ENCODE data around the gene TMED10.

DNA sequence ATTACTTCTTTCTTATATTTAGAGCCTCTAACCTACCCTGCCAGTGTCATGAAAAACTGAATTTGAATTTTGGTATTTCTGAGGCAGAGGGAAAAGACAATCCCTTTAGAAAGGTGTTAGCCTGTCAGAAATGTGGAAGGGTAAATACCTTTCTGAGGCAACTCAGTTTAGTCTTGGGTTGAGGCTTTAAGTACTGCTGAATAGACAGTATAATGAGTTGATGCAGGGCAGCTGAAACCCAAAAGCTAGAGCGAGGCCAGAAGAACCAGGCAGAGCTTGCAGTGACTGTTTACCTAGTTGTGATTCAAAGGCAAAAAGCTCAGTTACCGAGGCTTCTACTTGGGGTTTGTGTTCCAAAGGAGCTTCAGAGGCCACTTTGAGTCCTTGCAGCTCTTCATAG is 88.3 kb downstream of the TMED10 start:
- TF ChIP-seq ZSCAN20 (CRISPR knock-in tag; IDR thresholded peaks at IDR 0.05) (no peak), JUN (IDR thresholded peaks at IDR 0.05) (no peak), KDM5A (IDR thresholded peaks at IDR 0.05) (no peak), EP300 (IDR thresholded peaks at IDR 0.05) (no peak), SREBF2 (IDR thresholded peaks at IDR 0.05) (no peak), POLR2A (IDR thresholded peaks at IDR 0.05; ENCODE audit: low read length) (no peak), HDAC2 (IDR thresholded peaks at IDR 0.05) (no peak), ZFP36 (IDR thresholded peaks at IDR 0.05; ENCODE audit: borderline replicate concordance, partially characterized antibody) (no peak), RAD21 (conservative IDR thresholded peaks at IDR 0.05 in 1 of 2, IDR thresholded peaks at IDR 0.05 in 1 of 2) (no peak)
- TF ChIP-seq, protein P1, sequence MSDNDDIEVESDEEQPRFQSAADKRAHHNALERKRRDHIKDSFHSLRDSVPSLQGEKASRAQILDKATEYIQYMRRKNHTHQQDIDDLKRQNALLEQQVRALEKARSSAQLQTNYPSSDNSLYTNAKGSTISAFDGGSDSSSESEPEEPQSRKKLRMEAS (IDR thresholded peaks at IDR 0.05), result no peak
- TF ChIP-seq, protein P2, sequence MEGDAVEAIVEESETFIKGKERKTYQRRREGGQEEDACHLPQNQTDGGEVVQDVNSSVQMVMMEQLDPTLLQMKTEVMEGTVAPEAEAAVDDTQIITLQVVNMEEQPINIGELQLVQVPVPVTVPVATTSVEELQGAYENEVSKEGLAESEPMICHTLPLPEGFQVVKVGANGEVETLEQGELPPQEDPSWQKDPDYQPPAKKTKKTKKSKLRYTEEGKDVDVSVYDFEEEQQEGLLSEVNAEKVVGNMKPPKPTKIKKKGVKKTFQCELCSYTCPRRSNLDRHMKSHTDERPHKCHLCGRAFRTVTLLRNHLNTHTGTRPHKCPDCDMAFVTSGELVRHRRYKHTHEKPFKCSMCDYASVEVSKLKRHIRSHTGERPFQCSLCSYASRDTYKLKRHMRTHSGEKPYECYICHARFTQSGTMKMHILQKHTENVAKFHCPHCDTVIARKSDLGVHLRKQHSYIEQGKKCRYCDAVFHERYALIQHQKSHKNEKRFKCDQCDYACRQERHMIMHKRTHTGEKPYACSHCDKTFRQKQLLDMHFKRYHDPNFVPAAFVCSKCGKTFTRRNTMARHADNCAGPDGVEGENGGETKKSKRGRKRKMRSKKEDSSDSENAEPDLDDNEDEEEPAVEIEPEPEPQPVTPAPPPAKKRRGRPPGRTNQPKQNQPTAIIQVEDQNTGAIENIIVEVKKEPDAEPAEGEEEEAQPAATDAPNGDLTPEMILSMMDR (IDR thresholded peaks at IDR 0.05), result no peak
- TF ChIP-seq, protein P3, sequence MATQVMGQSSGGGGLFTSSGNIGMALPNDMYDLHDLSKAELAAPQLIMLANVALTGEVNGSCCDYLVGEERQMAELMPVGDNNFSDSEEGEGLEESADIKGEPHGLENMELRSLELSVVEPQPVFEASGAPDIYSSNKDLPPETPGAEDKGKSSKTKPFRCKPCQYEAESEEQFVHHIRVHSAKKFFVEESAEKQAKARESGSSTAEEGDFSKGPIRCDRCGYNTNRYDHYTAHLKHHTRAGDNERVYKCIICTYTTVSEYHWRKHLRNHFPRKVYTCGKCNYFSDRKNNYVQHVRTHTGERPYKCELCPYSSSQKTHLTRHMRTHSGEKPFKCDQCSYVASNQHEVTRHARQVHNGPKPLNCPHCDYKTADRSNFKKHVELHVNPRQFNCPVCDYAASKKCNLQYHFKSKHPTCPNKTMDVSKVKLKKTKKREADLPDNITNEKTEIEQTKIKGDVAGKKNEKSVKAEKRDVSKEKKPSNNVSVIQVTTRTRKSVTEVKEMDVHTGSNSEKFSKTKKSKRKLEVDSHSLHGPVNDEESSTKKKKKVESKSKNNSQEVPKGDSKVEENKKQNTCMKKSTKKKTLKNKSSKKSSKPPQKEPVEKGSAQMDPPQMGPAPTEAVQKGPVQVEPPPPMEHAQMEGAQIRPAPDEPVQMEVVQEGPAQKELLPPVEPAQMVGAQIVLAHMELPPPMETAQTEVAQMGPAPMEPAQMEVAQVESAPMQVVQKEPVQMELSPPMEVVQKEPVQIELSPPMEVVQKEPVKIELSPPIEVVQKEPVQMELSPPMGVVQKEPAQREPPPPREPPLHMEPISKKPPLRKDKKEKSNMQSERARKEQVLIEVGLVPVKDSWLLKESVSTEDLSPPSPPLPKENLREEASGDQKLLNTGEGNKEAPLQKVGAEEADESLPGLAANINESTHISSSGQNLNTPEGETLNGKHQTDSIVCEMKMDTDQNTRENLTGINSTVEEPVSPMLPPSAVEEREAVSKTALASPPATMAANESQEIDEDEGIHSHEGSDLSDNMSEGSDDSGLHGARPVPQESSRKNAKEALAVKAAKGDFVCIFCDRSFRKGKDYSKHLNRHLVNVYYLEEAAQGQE (IDR thresholded peaks at IDR 0.05), result no peak
- TF ChIP-seq, protein P4, sequence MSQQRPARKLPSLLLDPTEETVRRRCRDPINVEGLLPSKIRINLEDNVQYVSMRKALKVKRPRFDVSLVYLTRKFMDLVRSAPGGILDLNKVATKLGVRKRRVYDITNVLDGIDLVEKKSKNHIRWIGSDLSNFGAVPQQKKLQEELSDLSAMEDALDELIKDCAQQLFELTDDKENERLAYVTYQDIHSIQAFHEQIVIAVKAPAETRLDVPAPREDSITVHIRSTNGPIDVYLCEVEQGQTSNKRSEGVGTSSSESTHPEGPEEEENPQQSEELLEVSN (IDR thresholded peaks at IDR 0.05; ENCODE audit: borderline replicate concordance, low read depth), result no peak
- TF ChIP-seq, protein P5, sequence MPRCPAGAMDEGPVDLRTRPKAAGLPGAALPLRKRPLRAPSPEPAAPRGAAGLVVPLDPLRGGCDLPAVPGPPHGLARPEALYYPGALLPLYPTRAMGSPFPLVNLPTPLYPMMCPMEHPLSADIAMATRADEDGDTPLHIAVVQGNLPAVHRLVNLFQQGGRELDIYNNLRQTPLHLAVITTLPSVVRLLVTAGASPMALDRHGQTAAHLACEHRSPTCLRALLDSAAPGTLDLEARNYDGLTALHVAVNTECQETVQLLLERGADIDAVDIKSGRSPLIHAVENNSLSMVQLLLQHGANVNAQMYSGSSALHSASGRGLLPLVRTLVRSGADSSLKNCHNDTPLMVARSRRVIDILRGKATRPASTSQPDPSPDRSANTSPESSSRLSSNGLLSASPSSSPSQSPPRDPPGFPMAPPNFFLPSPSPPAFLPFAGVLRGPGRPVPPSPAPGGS (IDR thresholded peaks at IDR 0.05), result no peak

Measured in A549 (cell line).